Gastrocnemius medialis (tissue), 4 donors: ENCODE data around the gene PLEKHA4. TPM values are rescaled to one million over a fixed set of nuclear protein-coding genes. Genes with fewer than 3 reads are reported as not detected.
A peak's percentile ranks its signal among the peaks of the same experiment; 100 is the strongest.

Experiments used
- ATAC-seq, 2 donors: fragments of 150-250 bp; one replicate each; pipeline ENCODE4 v1.9.1; 2016
- DNase-seq, 2 donors: peaks; one replicate each; pipeline ENCODE4 v3.0.0-alpha.2; 2019
- H3K27ac ChIP-seq, 4 donors: fragments of 200-600 bp; sonication (generic); 1 replicate in 1 of 4; 2 replicates in 3 of 4; pipeline ENCODE4 v1.5.1; 2016 to 2018; ENCODE audit warnings: mild to moderate bottlenecking in 2 of 4, moderate library complexity in 1 of 4
- H3K27me3 ChIP-seq, 3 donors: fragments of 200-600 bp; sonication (generic) in 2 of 3; 1 replicate in 1 of 3; 2 replicates in 2 of 3; pipeline versions ENCODE4 v1.5.1 to v1.6.0; 2016 to 2019; ENCODE audit warnings: mild to moderate bottlenecking in 1 of 3, moderate library complexity in 1 of 3
- H3K36me3 ChIP-seq, 2 donors: fragments of 200-600 bp; sonication (generic) in 1 of 2; one replicate each; pipeline ENCODE4 v1.5.1; 2017 to 2018
- H3K4me1 ChIP-seq, 2 donors: fragments of 200-600 bp; sonication (generic) in 1 of 2; one replicate each; pipeline ENCODE4 v1.5.1; 2016 to 2017; ENCODE audit warnings: mild to moderate bottlenecking in 2 of 2
- H3K4me3 ChIP-seq, 4 donors: fragments of 200-600 bp; sonication (generic) in 3 of 4; 1 replicate in 1 of 4; 2 replicates in 3 of 4; pipeline ENCODE4 v1.5.1; 2016 to 2019; ENCODE audit warnings: mild to moderate bottlenecking in 2 of 4
- H3K9me3 ChIP-seq, 3 donors: fragments of 200-600 bp; sonication (generic) in 2 of 3; 1 replicate in 1 of 3; 2 replicates in 2 of 3; pipeline ENCODE4 v1.5.1; 2016 to 2019
- POLR2A ChIP-seq, 2 donors: fragments of 450-650 bp; IDR thresholded peaks; one replicate each; pipeline ENCODE4 v1.6.1; 2017; ENCODE audit warnings: antibody characterized with exemption in 2 of 2, mild to moderate bottlenecking in 2 of 2, moderate library complexity in 2 of 2
- in situ Hi-C, 4 donors: fragments of 200-750 bp; cut with MboI; loops; one replicate each; pipeline versions ENCODE4 v1.15.0 to v1.8.0; 2017; ENCODE audit warnings: low sequenced_read_pairs in 4 of 4
- intact Hi-C: fragments of 100-400 bp; cut with DNase I; formaldehyde crosslinking; loops from one replicate; pipeline ENCODE4 v1.15.1; 2023; ENCODE audit warnings: low total_unique reads
- total RNA-seq, 4 donors: library from RNA; depleted of rRNA; stranded (reverse); fragments of >200 nt; gene quantifications; one replicate each; pipeline versions ENCODE4 v1.1.0 to v1.2.3, GENCODE V29; 2016
- TF ChIP-seq, protein P1 (sequence below), 5 experiments: fragments of 450-650 bp in 3 of 5; fragments of 200-600 bp in 2 of 5; sonication (generic) in 2 of 5; IDR thresholded peaks in 4 of 5; conservative IDR thresholded peaks in 1 of 5; 1 replicate in 4 of 5; 2 replicates in 1 of 5; pipeline ENCODE4 v1.5.1; 2016 to 2019; ENCODE audit warnings: antibody characterized with exemption in 5 of 5, mild to moderate bottlenecking in 3 of 5, moderate library complexity in 3 of 5

Gene PLEKHA4
- total RNA-seq, 4 donors from 2014 or later = 3.4 to 9.7 (median 6.3) TPM

GRCh38 chr19:48813123-48813913, 55.1 kb downstream of the PLEKHA4 start:
- Histone ChIP-seq H3K9me3 (no peaks in the 10 kb centered on the region), H3K27me3 (no peaks in the 10 kb centered on the region), H3K4me1 (peaks cover 32 to 39% of the 10 kb centered on the region in 2 donors), H3K4me3 (no peak overlapping the region), H3K27ac (peak overlapping the region; percentile 93 to 96 (median 94)), H3K36me3 (no peaks in the 10 kb centered on the region)
- in situ Hi-C loops = no loop called here
- TF ChIP-seq, protein P1, sequence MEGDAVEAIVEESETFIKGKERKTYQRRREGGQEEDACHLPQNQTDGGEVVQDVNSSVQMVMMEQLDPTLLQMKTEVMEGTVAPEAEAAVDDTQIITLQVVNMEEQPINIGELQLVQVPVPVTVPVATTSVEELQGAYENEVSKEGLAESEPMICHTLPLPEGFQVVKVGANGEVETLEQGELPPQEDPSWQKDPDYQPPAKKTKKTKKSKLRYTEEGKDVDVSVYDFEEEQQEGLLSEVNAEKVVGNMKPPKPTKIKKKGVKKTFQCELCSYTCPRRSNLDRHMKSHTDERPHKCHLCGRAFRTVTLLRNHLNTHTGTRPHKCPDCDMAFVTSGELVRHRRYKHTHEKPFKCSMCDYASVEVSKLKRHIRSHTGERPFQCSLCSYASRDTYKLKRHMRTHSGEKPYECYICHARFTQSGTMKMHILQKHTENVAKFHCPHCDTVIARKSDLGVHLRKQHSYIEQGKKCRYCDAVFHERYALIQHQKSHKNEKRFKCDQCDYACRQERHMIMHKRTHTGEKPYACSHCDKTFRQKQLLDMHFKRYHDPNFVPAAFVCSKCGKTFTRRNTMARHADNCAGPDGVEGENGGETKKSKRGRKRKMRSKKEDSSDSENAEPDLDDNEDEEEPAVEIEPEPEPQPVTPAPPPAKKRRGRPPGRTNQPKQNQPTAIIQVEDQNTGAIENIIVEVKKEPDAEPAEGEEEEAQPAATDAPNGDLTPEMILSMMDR (IDR thresholded peaks at IDR 0.05 in 4 of 5, conservative IDR thresholded peaks at IDR 0.05 in 1 of 5) = peak in 1 of 5 experiments; percentile 26
- no peak for TF ChIP-seq POLR2A (IDR thresholded peaks at IDR 0.05)
- ATAC-seq = no peak
- DNase-seq = no peak
- intact Hi-C loops = no loop called here

DNA sequence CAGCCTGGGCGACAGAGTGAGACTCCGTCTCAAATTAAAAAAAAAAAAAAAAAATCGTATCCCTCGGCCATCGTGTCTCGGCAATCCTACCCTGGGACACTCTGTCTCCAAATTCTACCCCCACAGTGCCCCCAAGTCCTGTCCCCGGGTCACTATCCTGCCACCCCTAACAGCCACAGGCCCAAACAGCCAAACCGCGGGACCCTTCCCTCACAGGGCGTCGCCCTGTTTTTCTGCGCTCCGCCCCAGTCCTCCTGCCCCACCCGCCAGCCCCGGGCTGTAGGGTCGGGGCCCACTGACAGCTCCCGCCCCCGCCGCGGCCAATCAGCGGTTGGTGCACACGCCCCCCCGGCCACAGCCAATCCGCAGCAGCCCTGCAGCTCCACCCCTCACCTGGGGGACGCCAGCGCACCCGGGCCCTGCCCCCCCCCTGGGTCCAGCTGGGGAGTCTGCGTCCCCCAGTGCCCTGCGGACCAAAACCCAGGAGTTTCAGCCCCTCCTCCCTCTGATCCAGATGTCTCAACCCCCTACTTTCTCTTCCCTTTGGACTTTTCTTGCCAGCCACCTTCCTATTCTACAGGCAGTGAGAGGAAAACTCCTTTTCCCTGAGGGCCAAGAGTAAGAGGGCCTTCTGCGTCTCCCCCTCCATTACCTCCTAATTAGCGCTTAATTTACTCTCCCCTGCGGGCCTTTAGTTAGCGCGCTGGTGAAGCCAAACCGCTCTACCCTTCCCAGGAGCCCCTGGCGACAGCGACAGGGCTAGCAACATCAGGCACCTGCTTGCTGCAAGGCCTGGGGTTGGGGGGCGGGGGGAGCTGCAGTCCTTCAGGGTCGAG, 56.1 kb downstream of the PLEKHA4 start:
- peak; percentile 91 to 94 for TF ChIP-seq POLR2A (IDR thresholded peaks at IDR 0.05)
- TF ChIP-seq, protein P1 (IDR thresholded peaks at IDR 0.05 in 4 of 5, conservative IDR thresholded peaks at IDR 0.05 in 1 of 5) = no peak
- Histone ChIP-seq H3K4me3 (peak overlapping the region; percentile 73 to 95 (median 80)), H3K27me3 (no peaks in the 10 kb centered on the region), H3K27ac (peak overlapping the region; percentile 93 to 96 (median 94)), H3K9me3 (no peaks in the 10 kb centered on the region), H3K36me3 (no peaks in the 10 kb centered on the region), H3K4me1 (peaks cover 32 to 38% of the 10 kb centered on the region in 2 donors)
- DNase-seq (peak; percentile 86 to 95), ATAC-seq (peak; percentile 59 to 62)
- intact Hi-C loops = no loop called here
- in situ Hi-C loops = no loop called here

GRCh38 chr19:48810151-48810550, 58.3 kb downstream of the PLEKHA4 start:
- Histone ChIP-seq H3K27ac (peak overlapping the region; percentile 93 to 96 (median 94)), H3K27me3 (no peaks in the 10 kb centered on the region), H3K9me3 (no peaks in the 10 kb centered on the region), H3K4me3 (peak overlapping the region; percentile 73 to 95 (median 80)), H3K4me1 (peaks cover 17% of the 10 kb centered on the region in 2 donors), H3K36me3 (no peaks in the 10 kb centered on the region)
- TF ChIP-seq, protein P1 (IDR thresholded peaks at IDR 0.05 in 4 of 5, conservative IDR thresholded peaks at IDR 0.05 in 1 of 5) = no peak
- no peak for TF ChIP-seq POLR2A (IDR thresholded peaks at IDR 0.05)
- intact Hi-C loops (loop anchor here (2.0 kb wide), 2 partner anchors 15 to 63 kb away; partner anchors contain the start of gene PPP1R15A), in situ Hi-C loops (no loop called here)
- no peak for DNase-seq
- no peak for ATAC-seq

DNA sequence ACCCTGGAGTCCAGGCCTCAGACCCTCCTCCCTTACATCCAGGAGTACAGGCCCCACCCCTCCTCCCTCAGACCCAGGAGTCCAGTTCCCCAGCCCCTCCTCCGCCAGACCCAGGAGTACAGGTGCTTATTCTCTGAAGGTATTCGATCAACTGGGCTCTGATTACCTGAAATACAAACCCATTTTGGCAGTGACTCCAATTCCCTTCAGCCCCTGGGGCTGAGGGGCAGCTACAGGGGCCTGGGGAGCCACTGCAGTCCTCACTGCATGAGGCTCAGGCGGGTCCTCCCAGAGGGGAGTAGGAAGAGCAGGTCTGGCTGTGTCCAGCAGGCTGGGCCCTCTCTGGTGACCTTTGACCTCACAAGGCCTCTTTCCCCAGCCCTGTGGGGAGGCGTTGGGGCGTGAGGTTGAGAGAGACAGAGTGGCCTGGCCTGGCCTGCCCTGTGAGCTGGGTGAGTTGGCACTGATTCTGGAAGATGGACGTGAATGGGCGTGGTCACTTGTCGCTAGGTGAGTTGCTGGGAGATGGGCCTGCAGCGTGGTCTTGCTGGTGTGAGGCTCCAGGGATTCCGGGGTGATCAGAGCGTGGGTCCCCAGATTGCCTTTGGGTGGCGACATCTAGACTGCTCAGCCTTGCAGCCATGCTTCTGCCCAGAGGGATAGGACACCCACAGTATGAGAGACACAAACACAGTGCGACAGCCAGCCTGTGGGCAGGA, 60.7 kb downstream of the PLEKHA4 start:
- H3K4me3 ChIP-seq = no peak overlapping the region
- H3K36me3 ChIP-seq = no peaks in the 10 kb centered on the region
- H3K4me1 ChIP-seq = peaks cover 11 to 16% of the 10 kb centered on the region in 2 donors
- peak overlapping the region; percentile 27 to 95 (median 64) for H3K27ac ChIP-seq
- ATAC-seq = no peak
- TF ChIP-seq, protein P1 (IDR thresholded peaks at IDR 0.05 in 4 of 5, conservative IDR thresholded peaks at IDR 0.05 in 1 of 5) = no peak
- TF ChIP-seq POLR2A (IDR thresholded peaks at IDR 0.05) = no peak
- H3K27me3 ChIP-seq = no peaks in the 10 kb centered on the region
- no peak for DNase-seq
- intact Hi-C loops = no loop called here
- no peaks in the 10 kb centered on the region for H3K9me3 ChIP-seq
- in situ Hi-C loops = no loop called here
